MV-4-11 (cell line): ENCODE measurements around the gene CSHL1.
"Not testable (repeated sequence)": the region's sequence is repeated elsewhere in the genome, so short reads cannot be mapped to it uniquely, and the experiment has no call there.

ENCODE experiments used
- DNase-seq: peaks from one replicate; lab custom pipeline; 2025; lab: John Stamatoyannopoulos, UW

The CSHL1 gene

GRCh38 chr17:63940584-63940983, 29.5 kb upstream of the CSHL1 start:
- DNase-seq = no peak

- DNase-seq = no peak
Measured at GRCh38 chr17:63939884-63940283, 28.8 kb upstream of the CSHL1 start.

GRCh38 chr17:63939401-63939800, 28.3 kb upstream of the CSHL1 start:
- DNase-seq = no peak

DNA sequence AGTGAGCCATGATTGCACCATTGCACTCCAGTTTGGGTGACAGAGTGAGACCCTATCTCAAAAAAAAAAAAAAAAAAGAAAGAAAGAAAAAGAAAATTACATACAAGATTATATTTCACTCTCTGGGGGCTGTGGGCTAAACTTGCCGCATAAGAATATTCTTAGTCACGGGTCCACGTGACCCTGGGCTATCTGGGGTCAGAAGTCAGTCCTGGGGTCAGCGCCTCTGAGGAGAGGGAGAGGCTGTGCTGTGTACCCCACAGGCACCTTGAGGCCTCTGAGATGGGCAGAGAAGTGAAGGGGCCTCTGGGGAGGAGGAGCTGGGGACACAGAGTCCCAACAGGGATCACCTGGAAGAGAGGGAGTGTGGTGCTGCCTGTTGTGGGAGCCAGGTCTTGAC, 26.9 kb upstream of the CSHL1 start:
- DNase-seq = no peak

DNA sequence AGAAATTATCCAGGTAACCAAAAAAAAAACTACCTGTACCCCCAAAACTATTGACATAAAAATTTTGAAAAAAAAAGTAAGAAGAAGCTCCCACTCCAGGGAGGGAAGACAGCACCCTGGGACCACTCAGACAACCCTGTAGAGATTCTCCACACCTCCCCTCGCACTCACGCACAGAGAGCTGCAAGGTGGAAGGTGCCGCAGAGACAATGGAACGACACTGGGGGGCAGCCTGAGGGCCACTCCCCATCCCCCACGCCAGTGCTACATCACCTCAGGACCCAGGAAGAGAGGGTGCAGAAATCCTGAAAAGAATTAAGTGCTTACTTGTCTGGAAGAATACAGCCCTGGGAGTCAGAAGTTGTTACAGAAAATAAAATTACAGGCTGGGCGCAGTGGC, 26.3 kb upstream of the CSHL1 start:
- no peak for DNase-seq

DNA sequence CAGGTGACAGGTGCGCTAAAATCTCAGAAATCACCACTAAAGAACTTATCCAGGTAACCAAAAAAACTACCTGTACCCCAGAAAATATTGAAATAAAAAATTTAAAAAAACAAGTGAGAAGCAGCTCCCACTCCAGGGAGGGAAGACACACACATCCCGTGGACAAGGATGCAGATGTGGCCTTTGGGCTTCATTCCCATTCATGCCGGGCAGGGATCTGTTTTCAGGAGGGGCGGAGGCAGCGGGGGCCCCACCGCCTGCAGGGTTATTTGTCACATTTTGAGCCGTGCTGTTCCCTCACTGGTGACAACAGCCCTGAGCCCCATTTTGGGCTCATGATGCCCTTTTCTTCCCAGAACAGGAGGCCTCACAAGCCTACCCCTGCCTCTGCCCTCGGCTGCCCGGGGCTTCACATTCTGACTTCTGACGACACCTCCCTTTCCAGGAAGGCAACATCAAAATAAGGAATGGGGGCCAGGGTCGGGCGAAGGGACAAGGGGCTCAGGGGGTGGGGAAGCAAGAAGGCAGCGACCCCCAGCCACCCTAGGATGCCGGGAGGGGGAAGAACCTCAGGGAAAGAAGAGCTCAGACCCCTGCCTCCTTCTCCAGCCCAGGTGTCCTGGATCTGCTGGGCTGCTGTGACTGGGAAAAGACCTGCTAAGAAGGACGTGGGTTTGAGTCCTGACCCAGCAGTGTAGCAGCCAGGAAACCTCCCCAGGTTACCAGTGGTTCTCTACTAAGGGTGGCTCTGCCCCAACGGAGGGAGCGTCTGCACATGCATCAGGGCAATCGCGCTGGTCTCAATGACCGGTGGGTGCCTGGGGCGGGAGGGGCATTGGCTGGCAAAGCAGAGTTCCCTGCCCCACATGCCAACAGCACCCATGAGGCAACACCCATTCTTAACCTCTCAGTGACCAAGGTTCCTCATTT, 23.4 kb upstream of the CSHL1 start:
- peak; percentile 40 for DNase-seq

- no peak for DNase-seq
Measured at GRCh38 chr17:63933598-63933997, 22.5 kb upstream of the CSHL1 start.

GRCh38 chr17:63932721-63933120, 21.7 kb upstream of the CSHL1 start:
- no peak for DNase-seq

DNA sequence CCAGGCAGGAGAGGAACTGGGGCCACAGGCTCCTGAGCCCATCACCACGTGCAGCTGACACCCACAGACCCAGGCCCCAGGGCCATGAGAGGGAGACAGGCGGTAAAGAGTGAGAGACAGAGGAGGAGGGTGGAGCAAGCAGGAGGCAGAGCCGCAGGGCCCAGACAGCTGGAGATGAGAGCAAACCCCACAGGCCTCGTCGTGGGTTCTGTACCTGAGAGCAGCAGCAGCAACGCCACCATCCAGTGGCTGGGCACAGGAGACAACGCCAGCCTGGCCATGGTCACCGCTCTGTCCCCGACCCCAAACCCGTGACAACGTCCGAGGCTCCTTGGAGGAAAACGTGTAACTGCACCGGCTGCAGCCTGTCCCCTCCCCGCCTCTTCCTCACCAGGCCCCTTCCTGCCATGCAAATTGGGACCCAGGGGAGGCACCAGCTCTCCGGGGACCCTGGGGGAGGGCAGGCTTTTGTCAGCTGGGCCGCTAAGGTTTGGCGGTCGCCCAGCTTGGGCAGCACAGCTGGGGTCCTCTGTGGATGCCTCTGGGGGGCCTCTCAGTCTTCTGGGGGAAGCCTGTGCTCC, 21.0 kb upstream of the CSHL1 start, which contains the start of gene CD79B:
Gene CD79B (minus strand): TSS at position 351 of the 581 bp plus-strand sequence. CDS start 70 bp downstream, at position 281.
- DNase-seq = no peak

DNA sequence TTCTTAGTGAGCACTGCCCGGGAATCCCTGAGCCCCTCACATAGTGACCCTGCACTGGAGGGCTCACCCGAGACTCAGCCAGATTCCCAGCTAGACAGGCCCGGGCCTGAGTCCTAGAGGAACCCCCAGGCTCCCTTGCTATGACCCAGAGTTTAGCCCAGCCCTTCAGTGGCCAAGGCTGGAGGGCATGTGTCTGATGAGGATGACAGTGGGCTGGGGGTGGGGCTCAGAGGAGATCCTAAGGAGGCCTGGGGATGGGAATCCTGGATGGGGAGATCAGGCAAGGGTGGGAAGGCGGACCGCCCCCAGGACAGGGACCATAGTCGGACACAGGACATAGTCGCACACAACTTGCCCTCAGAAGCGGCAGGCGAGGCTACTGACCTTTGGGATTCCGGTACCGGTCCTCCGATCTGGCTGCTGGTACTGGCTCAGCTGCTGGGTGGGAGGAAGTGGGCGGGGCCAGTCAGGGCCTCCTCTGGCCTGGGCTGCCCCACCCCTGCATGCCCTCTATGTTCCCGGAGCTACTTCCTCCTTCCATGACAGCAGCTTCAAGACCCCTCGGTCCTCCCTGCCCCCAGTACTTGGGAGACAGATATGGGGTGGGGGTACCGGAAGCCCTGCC, 20.0 kb upstream of the CSHL1 start:
- peak; percentile 61 for DNase-seq

GRCh38 chr17:63929860-63930766, 19.1 kb upstream of the CSHL1 start:
- no peak for DNase-seq

DNA sequence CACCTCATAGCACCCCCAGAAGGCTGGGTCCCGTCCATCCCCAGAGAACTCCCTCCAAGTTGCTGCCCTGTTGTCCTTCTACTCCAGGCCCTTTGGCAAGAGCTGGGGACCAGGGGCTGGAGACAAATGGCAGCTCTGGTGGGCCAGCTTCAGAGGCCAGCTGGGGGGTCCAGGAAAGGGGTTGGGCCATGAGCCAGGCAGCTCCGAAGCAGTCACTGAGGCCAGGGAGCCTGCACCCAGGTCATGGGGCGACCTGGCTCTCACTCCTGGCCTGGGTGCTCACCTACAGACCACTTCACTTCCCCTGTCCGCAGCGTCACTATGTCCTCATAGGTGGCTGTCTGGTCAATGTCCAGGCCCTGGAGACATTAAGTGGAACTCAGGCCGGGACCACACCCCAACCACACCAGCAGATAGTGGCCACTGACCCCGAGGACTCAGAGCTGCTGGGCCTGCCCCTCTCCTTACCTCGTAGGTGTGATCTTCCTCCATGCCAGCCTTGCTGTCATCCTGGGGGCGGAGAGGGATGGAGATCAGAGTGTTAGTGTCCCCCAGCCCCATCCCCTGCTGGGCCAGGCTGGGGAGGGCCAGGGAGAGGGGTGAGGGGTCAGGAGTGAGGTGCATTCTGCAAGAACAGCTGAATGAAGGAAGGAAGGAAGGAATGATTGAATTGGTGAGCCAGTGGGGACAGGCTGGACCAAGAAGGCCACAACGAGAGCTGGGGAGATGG, 18.1 kb upstream of the CSHL1 start:
- DNase-seq = no peak

- no peak for DNase-seq
Measured at GRCh38 chr17:63928172-63928666, 17.2 kb upstream of the CSHL1 start.

DNA sequence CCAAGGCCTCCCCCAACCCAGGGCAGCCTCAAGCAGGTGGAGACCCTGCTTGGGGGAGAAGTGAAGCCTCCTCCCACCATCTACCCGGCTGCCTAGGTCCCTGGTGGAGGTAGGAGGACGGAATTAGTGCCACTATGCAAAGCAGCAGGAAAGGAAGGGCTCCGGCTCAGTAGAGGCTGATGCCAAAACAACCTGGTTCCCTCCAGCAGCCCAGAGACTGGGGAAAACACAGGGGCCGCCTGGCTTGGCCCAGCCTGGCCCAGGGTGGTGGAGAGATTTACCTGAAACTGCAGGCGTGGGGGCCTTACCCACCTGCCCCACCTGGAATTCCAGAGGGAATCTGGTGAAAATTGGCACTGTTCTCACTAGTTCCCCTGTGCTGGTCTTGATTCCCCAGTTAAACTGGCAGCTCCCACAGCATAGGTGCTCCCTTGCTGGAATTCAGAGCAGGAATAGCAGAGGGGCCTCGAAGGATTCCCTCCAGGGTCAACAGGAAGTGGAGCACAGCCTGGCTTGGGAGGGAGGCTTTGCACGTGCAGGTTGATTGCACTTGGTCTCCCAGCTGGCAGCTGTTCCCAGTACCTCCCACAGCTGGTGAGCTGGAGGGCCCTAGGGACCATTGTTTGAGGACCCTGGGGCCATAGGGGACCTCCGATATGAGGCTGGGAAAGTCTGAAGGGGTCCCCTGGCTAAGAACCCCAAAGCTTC, 16.6 kb upstream of the CSHL1 start:
- no peak for DNase-seq

DNA sequence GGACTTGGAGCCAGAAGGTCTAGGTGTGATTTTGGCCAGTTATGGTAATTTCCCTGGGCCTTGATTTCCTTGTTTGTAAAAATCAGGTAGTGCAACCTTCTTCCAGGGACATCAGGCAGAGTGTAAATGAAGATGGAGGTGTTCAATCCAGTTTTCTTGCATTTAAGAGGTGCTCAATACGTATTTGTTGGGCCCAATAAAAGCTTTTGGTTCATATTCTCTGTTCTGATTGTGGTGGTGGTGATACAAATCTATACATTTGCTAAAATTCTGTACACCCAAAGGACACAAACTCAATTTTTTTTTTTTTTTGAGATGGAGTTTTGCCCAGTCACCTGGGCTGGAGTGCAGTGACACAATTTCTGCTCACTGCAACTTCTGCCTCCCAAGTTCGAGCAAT, 15.1 kb upstream of the CSHL1 start:
- DNase-seq = no peak

DNA sequence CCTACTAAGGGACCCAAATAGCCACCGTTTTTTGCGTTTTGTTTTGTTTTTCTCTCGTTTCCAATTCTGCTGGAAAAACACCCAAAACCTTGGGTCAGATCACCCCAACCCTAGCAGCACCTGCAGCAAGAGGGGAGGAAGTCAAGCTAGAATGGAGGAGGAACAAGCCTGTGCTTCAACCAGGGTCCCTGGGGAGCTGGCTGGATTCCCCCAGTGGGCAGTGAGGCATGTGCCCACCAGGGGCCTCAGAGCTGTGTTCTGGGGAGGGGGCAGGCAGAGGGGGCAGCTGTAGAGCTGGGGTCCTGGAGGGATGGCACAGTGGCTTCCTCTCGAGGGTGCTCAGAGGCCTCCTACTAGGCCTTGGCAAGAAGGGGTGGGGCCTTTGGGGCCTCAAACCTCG, 14.6 kb upstream of the CSHL1 start:
- no peak for DNase-seq

DNA sequence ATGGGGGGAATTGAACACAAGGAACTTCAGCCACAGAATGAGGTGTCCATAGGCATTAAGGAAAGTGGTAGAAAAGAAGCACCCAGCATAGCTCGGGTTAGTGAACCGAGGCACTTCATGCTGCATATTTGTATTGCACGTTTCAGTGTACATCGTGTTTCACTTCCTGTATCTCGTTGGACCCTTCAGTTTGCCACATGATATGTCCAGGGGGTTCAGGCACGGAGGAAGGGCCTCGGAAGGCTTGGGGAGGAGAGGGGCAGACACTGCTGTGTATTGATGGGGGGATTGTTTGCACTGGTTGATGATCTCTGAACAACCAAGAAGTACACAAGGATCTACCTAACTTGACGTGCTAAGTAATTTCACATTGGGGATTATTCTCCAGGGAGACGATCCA, 11.3 kb upstream of the CSHL1 start:
- DNase-seq = peak; percentile 60

- DNase-seq = not testable (repeated sequence)
Measured at GRCh38 chr17:63920779-63921178, 9.7 kb upstream of the CSHL1 start.

DNA sequence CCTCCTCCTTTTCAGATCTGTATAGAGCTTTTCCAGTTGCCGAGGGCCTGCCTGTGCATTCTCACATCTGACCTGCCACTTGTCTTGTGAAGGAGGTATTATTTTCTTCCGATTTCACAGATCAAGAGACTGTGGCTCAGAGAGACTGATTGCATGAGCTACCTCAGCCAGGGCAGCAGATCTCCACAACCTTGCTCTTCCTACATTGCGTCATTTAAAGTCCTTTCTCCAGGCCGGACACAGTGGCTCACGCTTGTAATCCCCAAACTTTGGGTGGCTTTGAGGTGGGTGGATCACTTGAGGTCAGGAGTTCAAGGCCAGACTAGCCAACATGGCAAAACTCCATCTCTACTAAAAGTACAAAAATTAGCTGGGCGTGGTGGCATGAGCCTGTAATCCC, 9.0 kb upstream of the CSHL1 start:
- DNase-seq = peak; percentile 16

DNA sequence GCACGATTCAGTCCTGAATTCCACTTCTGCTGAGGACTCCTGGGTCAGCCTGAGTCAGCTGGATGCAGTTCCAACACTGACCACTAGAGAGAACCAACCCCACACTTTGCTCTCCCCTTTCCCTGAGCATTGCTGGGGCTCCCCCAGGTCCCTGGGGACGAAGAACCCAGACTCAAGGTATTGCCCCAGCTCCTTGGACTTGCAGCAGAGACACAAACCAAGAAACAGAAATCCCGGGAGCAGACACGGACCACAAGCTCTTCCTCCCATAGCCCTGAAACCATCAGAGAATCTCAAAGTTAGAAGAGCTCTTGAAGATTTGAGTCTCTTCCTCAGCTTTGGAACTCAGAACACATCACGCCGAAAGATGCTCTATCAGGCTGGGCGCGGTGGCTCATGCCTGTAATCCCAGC, 8.3 kb upstream of the CSHL1 start:
- peak; percentile 68 for DNase-seq
